GM23338 (cell line): ENCODE data around the gene TMEM117. TPM values are rescaled to one million over a fixed set of nuclear protein-coding genes. Genes with fewer than 3 reads are reported as not detected.

Experiments
- ATAC-seq: fragments of 200-7000 bp; cut with Tn5 transposase; 3 replicates; pipeline ENCODE4 v1.9.1; 2020
- DNase-seq: peaks from one replicate; pipeline ENCODE4 v3.0.0-alpha.2; 2015; ENCODE audit warnings: low spot score
- H2AFZ ChIP-seq: fragments of 200-600 bp; sonication (generic); 2 replicates; pipeline ENCODE4 v1.8.0; 2016; ENCODE audit warnings: antibody characterized with exemption, mild to moderate bottlenecking, moderate library complexity
- H3F3A ChIP-seq: fragments of 200-600 bp; sonication (generic); replicated peaks from 2 replicates; pipeline ENCODE4 v1.8.0; 2017; ENCODE audit warnings: antibody characterized with exemption, mixed run types, low read depth
- H3K27ac ChIP-seq: fragments of 200-600 bp; sonication (generic); 2 replicates; pipeline ENCODE4 v1.6.1; 2016; ENCODE audit warnings: low read depth
- H3K27me3 ChIP-seq: fragments of 200-600 bp; sonication (generic); 2 replicates; pipeline ENCODE4 v1.8.0; 2016; ENCODE audit warnings: mild to moderate bottlenecking, mixed run types, moderate library complexity; ENCODE audit not compliant: insufficient read depth
- H3K36me3 ChIP-seq: fragments of 200-600 bp; sonication (generic); 2 replicates; pipeline ENCODE4 v1.8.0; 2016; ENCODE audit warnings: mild to moderate bottlenecking; ENCODE audit not compliant: insufficient read depth
- H3K4me1 ChIP-seq: fragments of 200-600 bp; sonication (generic); 2 replicates; pipeline ENCODE4 v1.8.0; 2016; ENCODE audit warnings: mild to moderate bottlenecking, moderate library complexity; ENCODE audit not compliant: insufficient read depth
- H3K4me2 ChIP-seq: fragments of 200-600 bp; sonication (generic); 2 replicates; pipeline ENCODE4 v1.7.1; 2017; ENCODE audit warnings: mixed run types
- H3K4me3 ChIP-seq: fragments of 200-600 bp; sonication (generic); 2 replicates; pipeline ENCODE4 v1.6.1; 2016; ENCODE audit warnings: mixed run types
- H3K79me2 ChIP-seq: fragments of 200-600 bp; sonication (generic); replicated peaks from 2 replicates; pipeline ENCODE4 v1.8.0; 2017; ENCODE audit warnings: mild to moderate bottlenecking; ENCODE audit not compliant: insufficient read depth
- H3K9me2 ChIP-seq: fragments of 200-600 bp; sonication (generic); 2 replicates; pipeline ENCODE4 v1.8.0; 2017; ENCODE audit not compliant: insufficient read depth
- H4K20me1 ChIP-seq: fragments of 200-600 bp; sonication (generic); replicated peaks from 2 replicates; pipeline ENCODE4 v1.8.0; 2017; ENCODE audit warnings: mild to moderate bottlenecking; ENCODE audit not compliant: insufficient read depth
- H3K27ac Mint-ChIP-seq: 2 replicates; pipeline ENCODE4 v1.8.0; 2020; ENCODE audit warnings: inconsistent platforms, mild to moderate bottlenecking, moderate library complexity, mixed read lengths
- H3K27me3 Mint-ChIP-seq: 3 replicates; pipeline ENCODE4 v1.8.0; 2022; ENCODE audit warnings: low read depth, mild to moderate bottlenecking, moderate library complexity, mixed read lengths, inconsistent platforms; ENCODE audit not compliant: insufficient read depth, poor library complexity
- H3K36me3 Mint-ChIP-seq: 3 replicates; pipeline ENCODE4 v1.8.0; 2021; ENCODE audit warnings: low read depth, mild to moderate bottlenecking, inconsistent platforms, moderate library complexity, mixed read lengths
- H3K4me1 Mint-ChIP-seq: 3 replicates; pipeline ENCODE4 v1.8.0; 2020; ENCODE audit warnings: mild to moderate bottlenecking, inconsistent platforms, mixed read lengths
- H3K4me3 Mint-ChIP-seq: 3 replicates; pipeline ENCODE4 v1.8.0; 2021; ENCODE audit warnings: moderate library complexity, mild to moderate bottlenecking, inconsistent platforms, mixed read lengths
- H3K9me3 Mint-ChIP-seq: 3 replicates; pipeline ENCODE4 v1.8.0; 2020; ENCODE audit warnings: moderate library complexity, mild to moderate bottlenecking, inconsistent platforms, mixed read lengths
- CREB1 ChIP-seq: fragments of 250-450 bp; sonication (Bioruptor Pico); IDR thresholded peaks from 2 replicates; pipeline ENCODE4 v1.5.0; 2020; ENCODE audit warnings: low read depth, mild to moderate bottlenecking, moderate library complexity
- CTCF ChIP-seq, 2 experiments: fragments of 200-600 bp in 1 of 2; sonication (generic) in 1 of 2; conservative IDR thresholded peaks; 2 replicates each; pipeline versions ENCODE4 v1.5.1 to v1.6.1; 2016 to 2017; ENCODE audit warnings: antibody characterized with exemption in 2 of 2, low read depth in 2 of 2, mild to moderate bottlenecking in 2 of 2, moderate library complexity in 1 of 2
- ETS1 ChIP-seq: IDR thresholded peaks from 2 replicates; pipeline ENCODE4 v1.6.1; 2016; ENCODE audit warnings: antibody characterized with exemption
- EZH2 ChIP-seq: fragments of 200-600 bp; sonication (generic); IDR thresholded peaks from one replicate; pipeline ENCODE4 v1.8.0; 2017; ENCODE audit warnings: antibody characterized with exemption, mild to moderate bottlenecking, low read depth; ENCODE audit not compliant: unreplicated experiment
- EZH2phosphoT487 ChIP-seq: fragments of 200-600 bp; sonication (generic); IDR thresholded peaks from one replicate; pipeline ENCODE4 v1.8.1; 2018; ENCODE audit warnings: antibody characterized with exemption; ENCODE audit not compliant: unreplicated experiment
- JUNB ChIP-seq: IDR thresholded peaks from one replicate; pipeline ENCODE4 v1.6.1; 2016; ENCODE audit warnings: antibody characterized with exemption; ENCODE audit not compliant: unreplicated experiment
- NANOG ChIP-seq: IDR thresholded peaks from 2 replicates; pipeline ENCODE4 v1.6.1; 2016; ENCODE audit warnings: antibody characterized with exemption, borderline replicate concordance
- POLR2AphosphoS5 ChIP-seq: IDR thresholded peaks from 2 replicates; pipeline ENCODE4 v1.6.1; 2016; ENCODE audit warnings: antibody characterized with exemption, low read depth
- REST ChIP-seq: IDR thresholded peaks from one replicate; pipeline ENCODE4 v1.6.1; 2018; ENCODE audit warnings: antibody characterized with exemption; ENCODE audit not compliant: unreplicated experiment
- STAT1 ChIP-seq: IDR thresholded peaks from one replicate; pipeline ENCODE4 v1.6.1; 2016; ENCODE audit warnings: antibody characterized with exemption; ENCODE audit not compliant: unreplicated experiment
- ZNF114 ChIP-seq: fragments of 250-450 bp; sonication (Bioruptor Pico); IDR thresholded peaks from 2 replicates; pipeline ENCODE4 v1.5.0; 2020; ENCODE audit warnings: mild to moderate bottlenecking, moderate library complexity
- ZNF331 ChIP-seq: fragments of 250-450 bp; sonication (Bioruptor Pico); IDR thresholded peaks from 2 replicates; pipeline ENCODE4 v1.5.0; 2020; ENCODE audit warnings: low read depth, mild to moderate bottlenecking, moderate library complexity
- ZNF462 ChIP-seq: fragments of 250-450 bp; sonication (Bioruptor Pico); IDR thresholded peaks from 2 replicates; pipeline ENCODE4 v1.5.0; 2020; ENCODE audit warnings: mild to moderate bottlenecking, moderate library complexity
- polyA plus RNA-seq: library from polyadenylated mRNA; unstranded; fragments of >200 nt; fragmentation: Nextera tagmentation; extraction: Ambion mirVana; gene quantifications from 2 replicates; pipeline ENCODE4 v1.2.1, GENCODE V29; 2016
- total RNA-seq: library from RNA; depleted of rRNA; stranded (reverse); fragments of >200 nt; shearing (Covaris generic); gene quantifications from 2 replicates; pipeline ENCODE4 v1.2.3, GENCODE V29; 2014

The TMEM117 gene
- total and polyA plus RNA-seq, 2 experiments from 2014 or later: 0.94 to 1.6 TPM

GRCh38 chr12:43832463-43833168 is 3.3 kb upstream of the TMEM117 start:
- no peak for TF ChIP-seq CREB1 (CRISPR knock-in tag)
- TF ChIP-seq ZNF331 (CRISPR knock-in tag): no peak
- no peak for TF ChIP-seq ETS1
- no peak for TF ChIP-seq JUNB
- no peak for TF ChIP-seq ZNF114 (CRISPR knock-in tag)
- no peak for TF ChIP-seq EZH2
- TF ChIP-seq EZH2phosphoT487: no peak
- no peak for TF ChIP-seq NANOG
- TF ChIP-seq CTCF (conservative IDR thresholded peaks at IDR 0.05; ENCODE audit: low read depth in 2 of 2): no peak
- no peak for TF ChIP-seq STAT1
- no peak for TF ChIP-seq REST
- TF ChIP-seq ZNF462 (CRISPR knock-in tag): no peak
- TF ChIP-seq POLR2AphosphoS5: no peak
- no peaks in the 10 kb centered on the region for H4K20me1 ChIP-seq
- no peak for DNase-seq
- no peak overlapping the region for H3K4me2 ChIP-seq
- no peaks in the 10 kb centered on the region for H3K9me2 ChIP-seq
- ATAC-seq: no peak
- H3K79me2 ChIP-seq: no peaks in the 10 kb centered on the region
- no peaks in the 10 kb centered on the region for H3F3A ChIP-seq
- H3K27me3 ChIP-seq: peaks cover 34% of the 10 kb centered on the region
- Mint-ChIP-seq H3K27me3 (peaks cover 17% of the 10 kb centered on the region), H3K36me3 (no peaks in the 10 kb centered on the region; the same call in 2 of the 3 replicates), H3K4me1 (peaks cover 7% of the 10 kb centered on the region; the same call in 2 of the 3 replicates), H3K9me3 (no peaks in the 10 kb centered on the region; the same call in 1 of the 3 replicates), H3K4me3 (no peak overlapping the region), H3K27ac (no peak overlapping the region)
- H3K36me3 ChIP-seq: no peaks in the 10 kb centered on the region
- no peak overlapping the region for H2AFZ ChIP-seq
- no peak overlapping the region for H3K4me3 ChIP-seq
- H3K27ac ChIP-seq: no peak overlapping the region
- peaks cover 3% of the 10 kb centered on the region; the same call in 1 of the 2 replicates for H3K4me1 ChIP-seq
